HG02973 (cell line): Measurements from ENCODE around the gene APBB1.
A peak's percentile ranks its signal among the peaks of the same experiment; 100 is the strongest.

Source experiments
- ATAC-seq: cut with Tn5 transposase; IDR thresholded peaks from one replicate; pipeline ENCODE4 v1.9.1; 2021; ENCODE audit warnings: moderate library complexity; ENCODE audit not compliant: unreplicated experiment

APBB1 gene

GRCh38 chr11:6391537-6392134 lies 27.3 kb downstream of the APBB1 start:
- ATAC-seq = no peak

GRCh38 chr11:6390718-6391469 lies 28.0 kb downstream of the APBB1 start:
- ATAC-seq = no peak

- ATAC-seq = peak; percentile 94
Observed at GRCh38 chr11:6389905-6390717, 28.8 kb downstream of the APBB1 start, which contains the start of gene SMPD1. SMPD1 (plus strand) TSS chr11:6390474; CDS start chr11:6390599, 125 bp downstream.

- ATAC-seq = no peak
Observed at GRCh38 chr11:6388748-6389147, 30.1 kb downstream of the APBB1 start.

- no peak for ATAC-seq
Observed at GRCh38 chr11:6387811-6388599, 30.9 kb downstream of the APBB1 start.

GRCh38 chr11:6385046-6385777 lies 33.7 kb downstream of the APBB1 start:
- no peak for ATAC-seq

- no peak for ATAC-seq
Observed at GRCh38 chr11:6378640-6378989, 40.3 kb downstream of the APBB1 start.

GRCh38 chr11:6377902-6378639 lies 40.8 kb downstream of the APBB1 start:
- no peak for ATAC-seq

- no peak for ATAC-seq
Observed at GRCh38 chr11:6371825-6372224, 47.1 kb downstream of the APBB1 start.

- ATAC-seq = no peak
Observed at GRCh38 chr11:6365659-6366058, 53.2 kb downstream of the APBB1 start.

- ATAC-seq = peak; percentile 90
Observed at GRCh38 chr11:6362873-6363678, 55.8 kb downstream of the APBB1 start.

GRCh38 chr11:6362185-6362872 lies 56.6 kb downstream of the APBB1 start:
- no peak for ATAC-seq

- no peak for ATAC-seq
Observed at GRCh38 chr11:6360183-6360582, 58.7 kb downstream of the APBB1 start.

- no peak for ATAC-seq
Observed at GRCh38 chr11:6357222-6357621, 61.7 kb downstream of the APBB1 start.

GRCh38 chr11:6356503-6357055 lies 62.3 kb downstream of the APBB1 start:
- ATAC-seq = no peak

- ATAC-seq = no peak
Observed at GRCh38 chr11:6354651-6355485, 64.0 kb downstream of the APBB1 start.

- ATAC-seq = peak; percentile 81
Observed at GRCh38 chr11:6353367-6353987, 65.4 kb downstream of the APBB1 start.
